ENCODE data around the gene IFNGR2. TPM values are rescaled to one million over a fixed set of nuclear protein-coding genes. Genes with fewer than 3 reads are reported as not detected.
"Not testable (repeated sequence)": the region's sequence is repeated elsewhere in the genome, so short reads cannot be mapped to it uniquely, and the experiment has no call there.

IFNGR2 gene
- total RNA-seq, 3 donors from 2014 or later, result 8.7 to 12.8 (median 10.5) TPM

DNA sequence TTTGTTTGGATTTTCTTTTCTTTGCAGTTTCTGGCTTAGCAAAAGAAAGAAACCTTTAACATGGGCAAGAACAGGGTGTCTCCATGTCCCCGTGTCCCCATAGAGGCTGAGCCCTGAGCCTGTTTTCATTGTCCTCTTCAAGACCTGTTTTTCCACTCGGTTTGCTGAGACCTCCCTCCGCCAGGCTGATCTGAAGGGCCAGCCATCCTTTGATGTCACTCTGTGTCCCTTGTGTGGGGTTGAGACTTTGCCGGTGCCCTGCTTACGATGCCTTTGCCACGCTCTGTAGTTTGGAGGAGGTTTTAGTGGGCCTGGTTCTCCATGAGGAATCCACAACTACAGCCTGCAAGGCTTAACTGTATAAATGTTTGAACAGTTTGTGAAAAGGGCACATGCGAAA lies 23.8 kb downstream of the IFNGR2 start:
- H3K9me3 Mint-ChIP-seq, result no peaks in the 10 kb centered on the region
- ATAC-seq, result no peak
- H3K4me3 Mint-ChIP-seq, result no peak overlapping the region
- no peak for DNase-seq
- H3K36me3 Mint-ChIP-seq (ENCODE audit: insufficient read depth), result peaks cover 27% of the 10 kb centered on the region
- H3K27me3 Mint-ChIP-seq (ENCODE audit: low read depth), result no peaks in the 10 kb centered on the region
- H3K4me1 Mint-ChIP-seq (ENCODE audit: low read depth), result no peaks in the 10 kb centered on the region

GRCh38 chr21:33428669-33429068 lies 25.5 kb downstream of the IFNGR2 start:
- H3K36me3 Mint-ChIP-seq (ENCODE audit: insufficient read depth), result peaks cover 39% of the 10 kb centered on the region

GRCh38 chr21:33430858-33431257 lies 27.6 kb downstream of the IFNGR2 start:
- H3K36me3 Mint-ChIP-seq (ENCODE audit: insufficient read depth), result peaks cover 45% of the 10 kb centered on the region
- ATAC-seq, result no peak

More at GRCh38 chr21:33428669-33429068, 25.5 kb downstream of the IFNGR2 start:
- peaks cover 8% of the 10 kb centered on the region for H3K4me1 Mint-ChIP-seq (ENCODE audit: low read depth)
- ATAC-seq (no peak), DNase-seq (no peak)
- H3K27me3 Mint-ChIP-seq (ENCODE audit: low read depth), result no peaks in the 10 kb centered on the region
- H3K4me3 Mint-ChIP-seq, result no peak overlapping the region
- H3K9me3 Mint-ChIP-seq, result no peaks in the 10 kb centered on the region

DNA sequence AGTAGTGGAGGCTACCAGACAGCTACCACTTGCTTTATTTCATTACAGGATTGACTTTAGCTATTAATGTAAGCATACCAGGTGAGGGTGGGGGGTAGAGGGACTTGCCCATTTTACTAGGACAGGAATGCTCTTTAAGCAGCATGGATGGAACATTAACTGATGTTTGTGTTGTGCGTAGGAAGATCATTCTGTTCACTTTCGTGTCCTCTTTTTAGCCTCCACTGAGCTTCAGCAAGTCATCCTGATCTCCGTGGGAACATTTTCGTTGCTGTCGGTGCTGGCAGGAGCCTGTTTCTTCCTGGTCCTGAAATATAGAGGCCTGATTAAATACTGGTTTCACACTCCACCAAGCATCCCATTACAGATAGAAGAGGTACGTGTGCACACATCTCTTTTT lies 29.3 kb downstream of the IFNGR2 start:
- no peaks in the 10 kb centered on the region for H3K27me3 Mint-ChIP-seq (ENCODE audit: low read depth)
- H3K4me3 Mint-ChIP-seq, result no peak overlapping the region
- H3K36me3 Mint-ChIP-seq (ENCODE audit: insufficient read depth), result peaks cover 46% of the 10 kb centered on the region
- no peak for DNase-seq
- no peaks in the 10 kb centered on the region for H3K9me3 Mint-ChIP-seq
- ATAC-seq, result no peak
- H3K4me1 Mint-ChIP-seq (ENCODE audit: low read depth), result peaks cover 26% of the 10 kb centered on the region

More at GRCh38 chr21:33430858-33431257, 27.6 kb downstream of the IFNGR2 start:
- H3K4me3 Mint-ChIP-seq, result no peak overlapping the region
- H3K27me3 Mint-ChIP-seq (ENCODE audit: low read depth), result no peaks in the 10 kb centered on the region
- no peak for DNase-seq
- peaks cover 24% of the 10 kb centered on the region for H3K4me1 Mint-ChIP-seq (ENCODE audit: low read depth)
- H3K9me3 Mint-ChIP-seq, result no peaks in the 10 kb centered on the region

DNA sequence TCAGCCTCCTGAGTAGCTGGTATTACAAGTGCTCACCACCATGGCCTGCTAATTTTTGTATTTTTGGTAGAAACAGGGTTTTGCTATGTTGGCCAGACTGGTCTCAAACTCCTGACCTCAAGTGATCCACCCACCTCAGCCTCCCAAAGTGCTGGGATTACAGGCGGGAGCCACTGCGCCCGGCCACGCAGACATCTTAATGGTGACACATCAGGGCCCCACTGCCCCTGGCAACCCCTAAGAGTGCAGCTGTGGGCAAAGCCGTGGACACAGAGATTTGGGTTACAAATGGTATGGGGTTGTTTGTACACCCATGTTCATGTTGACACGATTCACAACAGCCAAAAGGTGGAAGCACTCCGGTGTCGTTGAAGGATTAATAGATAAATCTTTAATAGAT lies 29.8 kb downstream of the IFNGR2 start:
- Mint-ChIP-seq H3K9me3 (no peaks in the 10 kb centered on the region), H3K27me3 (ENCODE audit: low read depth) (no peaks in the 10 kb centered on the region), H3K36me3 (ENCODE audit: insufficient read depth) (peaks cover 49% of the 10 kb centered on the region), H3K4me1 (ENCODE audit: low read depth) (peaks cover 26% of the 10 kb centered on the region), H3K4me3 (no peak overlapping the region)
- ATAC-seq, result no peak
- DNase-seq, result no peak

DNA sequence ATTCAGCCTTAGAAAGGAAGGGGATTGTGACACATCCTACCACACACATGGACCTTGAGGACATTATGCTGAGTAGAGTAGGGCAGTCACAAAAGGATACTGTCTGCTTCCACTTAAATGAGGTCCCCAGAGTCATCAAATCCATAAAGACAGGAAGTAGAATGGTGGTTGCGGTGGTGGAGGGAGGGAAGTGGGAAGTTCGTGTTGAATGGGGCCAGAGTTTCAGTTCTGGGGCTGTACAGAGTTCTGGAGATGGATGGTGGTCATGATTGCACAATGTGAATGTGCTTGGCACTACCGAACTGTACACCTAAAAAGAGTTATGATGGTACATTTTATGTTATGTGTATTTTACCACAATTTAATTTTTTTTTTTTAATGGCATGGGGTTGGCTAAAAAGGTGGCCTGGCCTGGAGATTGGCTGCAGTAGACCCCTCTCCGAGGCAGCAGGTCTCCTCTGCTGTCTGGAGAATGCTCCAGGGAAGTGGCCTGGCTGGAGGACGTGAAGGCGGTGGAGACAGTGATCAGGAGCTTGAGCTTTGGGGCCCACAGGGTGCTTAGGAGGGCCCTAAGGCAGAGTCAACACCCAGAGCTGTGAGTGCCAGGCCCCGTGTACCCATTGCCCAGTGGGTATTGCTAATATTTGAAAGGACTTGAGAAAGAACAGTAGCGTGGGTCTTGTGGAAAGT lies 30.4 kb downstream of the IFNGR2 start:
- peaks cover 26% of the 10 kb centered on the region for H3K4me1 Mint-ChIP-seq (ENCODE audit: low read depth)
- no peaks in the 10 kb centered on the region for H3K9me3 Mint-ChIP-seq
- no peak overlapping the region for H3K4me3 Mint-ChIP-seq
- H3K27me3 Mint-ChIP-seq (ENCODE audit: low read depth), result no peaks in the 10 kb centered on the region
- ATAC-seq (no peak), DNase-seq (no peak)
- peaks cover 48% of the 10 kb centered on the region for H3K36me3 Mint-ChIP-seq (ENCODE audit: insufficient read depth)

DNA sequence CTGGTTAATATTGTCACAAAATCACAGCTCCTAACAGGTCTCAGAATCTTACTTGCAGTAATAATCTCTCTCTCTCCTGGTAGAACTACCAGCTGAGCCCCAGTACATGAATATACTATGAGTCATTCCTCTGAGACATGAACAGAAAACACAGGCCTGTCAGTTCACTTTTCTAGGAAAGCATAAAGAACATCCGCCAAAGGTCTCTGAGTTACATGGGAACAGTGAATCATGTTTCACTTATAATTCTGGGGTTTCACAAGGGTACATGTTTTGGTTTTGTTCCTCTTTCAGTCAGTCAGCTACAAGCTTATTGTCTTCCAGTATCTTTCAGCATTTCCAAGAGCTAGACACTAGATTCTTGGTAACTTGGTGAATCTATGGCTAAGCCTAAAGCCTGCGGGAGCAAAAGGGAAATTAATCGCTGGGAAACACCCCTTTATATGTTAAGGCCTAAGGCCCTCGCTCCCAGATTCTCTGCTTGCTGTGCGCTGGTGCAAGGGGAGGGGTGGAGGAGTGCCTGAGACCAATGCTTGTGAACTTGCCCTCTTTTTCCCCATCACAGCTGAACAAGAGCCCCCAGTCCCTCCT lies 31.7 kb downstream of the IFNGR2 start:
- ATAC-seq, result peak; percentile 96
- Mint-ChIP-seq H3K4me3 (peak overlapping the region; percentile 54), H3K4me1 (ENCODE audit: low read depth) (peaks cover 26% of the 10 kb centered on the region), H3K36me3 (ENCODE audit: insufficient read depth) (peaks cover 50% of the 10 kb centered on the region), H3K27me3 (ENCODE audit: low read depth) (no peaks in the 10 kb centered on the region), H3K9me3 (no peaks in the 10 kb centered on the region)
- DNase-seq, result peak; percentile 11

- Mint-ChIP-seq H3K9me3 (no peaks in the 10 kb centered on the region), H3K4me1 (ENCODE audit: low read depth) (peaks cover 28% of the 10 kb centered on the region), H3K36me3 (ENCODE audit: insufficient read depth) (peaks cover 40% of the 10 kb centered on the region), H3K27me3 (ENCODE audit: low read depth) (no peaks in the 10 kb centered on the region), H3K4me3 (no peak overlapping the region)
- ATAC-seq, result no peak
- no peak for DNase-seq
Observed at GRCh38 chr21:33437140-33437539, 33.9 kb downstream of the IFNGR2 start.

GRCh38 chr21:33441489-33442477 lies 38.6 kb downstream of the IFNGR2 start:
- ATAC-seq (no peak), DNase-seq (no peak)
- peaks cover 18% of the 10 kb centered on the region for H3K36me3 Mint-ChIP-seq (ENCODE audit: insufficient read depth)
- peaks cover 6% of the 10 kb centered on the region for H3K4me1 Mint-ChIP-seq (ENCODE audit: low read depth)
- no peaks in the 10 kb centered on the region for H3K9me3 Mint-ChIP-seq
- no peak overlapping the region for H3K4me3 Mint-ChIP-seq
- no peaks in the 10 kb centered on the region for H3K27me3 Mint-ChIP-seq (ENCODE audit: low read depth)

- H3K4me1 Mint-ChIP-seq (ENCODE audit: low read depth), result peaks cover 6% of the 10 kb centered on the region
- peaks cover 16% of the 10 kb centered on the region for H3K36me3 Mint-ChIP-seq (ENCODE audit: insufficient read depth)
- ATAC-seq (no peak), DNase-seq (no peak)
- no peaks in the 10 kb centered on the region for H3K9me3 Mint-ChIP-seq
- H3K27me3 Mint-ChIP-seq (ENCODE audit: low read depth), result no peaks in the 10 kb centered on the region
- H3K4me3 Mint-ChIP-seq, result no peak overlapping the region
Observed at GRCh38 chr21:33443194-33443593, 40.0 kb downstream of the IFNGR2 start.

DNA sequence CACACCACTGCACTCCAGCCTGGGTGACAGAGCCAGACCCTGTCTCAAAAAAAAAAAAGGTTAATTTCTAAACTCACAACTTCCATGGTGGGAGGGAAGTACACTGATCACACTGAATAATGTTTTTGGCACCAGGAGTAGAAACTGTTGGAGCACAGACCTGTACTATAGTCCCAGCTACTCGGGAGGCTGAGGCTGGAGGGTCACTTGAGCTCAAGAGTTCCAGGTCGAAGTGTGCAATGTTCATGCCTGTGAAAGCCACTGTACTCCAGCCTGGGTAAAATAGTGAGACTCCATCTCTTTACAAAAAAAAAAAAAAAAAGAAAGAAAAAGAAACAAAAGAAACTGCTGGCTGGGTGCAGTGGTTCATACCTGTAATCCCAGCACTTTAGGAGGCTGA lies 41.3 kb downstream of the IFNGR2 start:
- peaks cover 6% of the 10 kb centered on the region for H3K4me1 Mint-ChIP-seq (ENCODE audit: low read depth)
- DNase-seq (no peak), ATAC-seq (no peak)
- H3K27me3 Mint-ChIP-seq (ENCODE audit: low read depth), result no peaks in the 10 kb centered on the region
- H3K9me3 Mint-ChIP-seq, result no peaks in the 10 kb centered on the region
- H3K4me3 Mint-ChIP-seq, result no peak overlapping the region
- H3K36me3 Mint-ChIP-seq (ENCODE audit: insufficient read depth), result peaks cover 12% of the 10 kb centered on the region

GRCh38 chr21:33446620-33447019 lies 43.4 kb downstream of the IFNGR2 start:
- not testable (repeated sequence) for H3K36me3 Mint-ChIP-seq (ENCODE audit: insufficient read depth); H3K4me1 Mint-ChIP-seq (ENCODE audit: low read depth); H3K27me3 Mint-ChIP-seq (ENCODE audit: low read depth); H3K4me3 Mint-ChIP-seq; ATAC-seq; DNase-seq; H3K9me3 Mint-ChIP-seq

- H3K4me1 Mint-ChIP-seq (ENCODE audit: low read depth), result peaks cover 3% of the 10 kb centered on the region
- no peaks in the 10 kb centered on the region for H3K9me3 Mint-ChIP-seq
- ATAC-seq (no peak), DNase-seq (no peak)
- no peaks in the 10 kb centered on the region for H3K27me3 Mint-ChIP-seq (ENCODE audit: low read depth)
- H3K36me3 Mint-ChIP-seq (ENCODE audit: insufficient read depth), result peaks cover 16% of the 10 kb centered on the region
- no peak overlapping the region for H3K4me3 Mint-ChIP-seq
Observed at GRCh38 chr21:33449616-33450015, 46.4 kb downstream of the IFNGR2 start.

- H3K27me3 Mint-ChIP-seq (ENCODE audit: low read depth), result no peaks in the 10 kb centered on the region
- no peak for DNase-seq
- no peaks in the 10 kb centered on the region for H3K9me3 Mint-ChIP-seq
- no peaks in the 10 kb centered on the region for H3K4me1 Mint-ChIP-seq (ENCODE audit: low read depth)
- no peak overlapping the region for H3K4me3 Mint-ChIP-seq
- no peak for ATAC-seq
- H3K36me3 Mint-ChIP-seq (ENCODE audit: insufficient read depth), result peaks cover 23% of the 10 kb centered on the region
Observed at GRCh38 chr21:33451634-33452071, 48.4 kb downstream of the IFNGR2 start.

Data from activated T-cell treated with anti-CD3 and anti-CD28 coated beads, Interleukin-2, amount 50 U/mL, for 4 hours (primary cell).